ENCODE measurements around the gene FGF14.

Gene FGF14

GRCh38 chr13:102361113-102361512, 40.7 kb downstream of the FGF14 start:
- no peak for DNase-seq

- DNase-seq = no peak
Measured at GRCh38 chr13:102359264-102359663, 42.6 kb downstream of the FGF14 start.

- no peak for DNase-seq
Measured at GRCh38 chr13:102355251-102355650, 46.6 kb downstream of the FGF14 start.

- DNase-seq = no peak
Measured at GRCh38 chr13:102354011-102354410, 47.8 kb downstream of the FGF14 start.

GRCh38 chr13:102351521-102351920, 50.3 kb downstream of the FGF14 start:
- DNase-seq = no peak

GRCh38 chr13:102347490-102347889, 54.4 kb downstream of the FGF14 start:
- no peak for DNase-seq

- DNase-seq = no peak
Measured at GRCh38 chr13:102346769-102347168, 55.1 kb downstream of the FGF14 start.

GRCh38 chr13:102344410-102344809, 57.4 kb downstream of the FGF14 start:
- DNase-seq = no peak

- no peak for DNase-seq
Measured at GRCh38 chr13:102333320-102334198, 68.3 kb downstream of the FGF14 start.

GRCh38 chr13:102328909-102329308, 72.9 kb downstream of the FGF14 start:
- no peak for DNase-seq

GRCh38 chr13:102327119-102327617, 74.7 kb downstream of the FGF14 start:
- no peak for DNase-seq

- no peak for DNase-seq
Measured at GRCh38 chr13:102326381-102327118, 75.3 kb downstream of the FGF14 start.

GRCh38 chr13:102325321-102325720, 76.5 kb downstream of the FGF14 start:
- no peak for DNase-seq

GRCh38 chr13:102323505-102323904, 78.3 kb downstream of the FGF14 start:
- DNase-seq = no peak

- no peak for DNase-seq
Measured at GRCh38 chr13:102323012-102323411, 78.8 kb downstream of the FGF14 start.

- DNase-seq = no peak
Measured at GRCh38 chr13:102322211-102322610, 79.6 kb downstream of the FGF14 start.

GRCh38 chr13:102318233-102318632, 83.6 kb downstream of the FGF14 start:
- no peak for DNase-seq

- no peak for DNase-seq
Measured at GRCh38 chr13:102317593-102317992, 84.3 kb downstream of the FGF14 start.

- no peak for DNase-seq
Measured at GRCh38 chr13:102316732-102317131, 85.1 kb downstream of the FGF14 start.

GRCh38 chr13:102312841-102313240, 89.0 kb downstream of the FGF14 start:
- DNase-seq = no peak

- DNase-seq = no peak
Measured at GRCh38 chr13:102311901-102312300, 89.9 kb downstream of the FGF14 start.

GRCh38 chr13:102311419-102311796, 90.4 kb downstream of the FGF14 start:
- no peak for DNase-seq

- DNase-seq = no peak
Measured at GRCh38 chr13:102310691-102311418, 91.0 kb downstream of the FGF14 start.
